ENCODE results near the gene ELOVL6.
"Not testable (repeated sequence)": the region's sequence is repeated elsewhere in the genome, so short reads cannot be mapped to it uniquely, and the experiment has no call there.

The ELOVL6 gene

GRCh38 chr4:110198435-110199416 lies at the start of gene ELOVL6:
Gene ELOVL6 (minus strand): TSS chr4:110198615. CDS start chr4:110198335, 280 bp downstream.
- DNase-seq = peak; percentile 63 to 64

GRCh38 chr4:110248100-110248499 lies 49.7 kb upstream of the ELOVL6 start:
- DNase-seq = no peak

- no peak for DNase-seq
These were observed 49.2 kb upstream of the ELOVL6 start for GRCh38 chr4:110247591-110247990.

GRCh38 chr4:110245577-110245976 lies 47.2 kb upstream of the ELOVL6 start:
- no peak for DNase-seq

- DNase-seq = no peak
These were observed 37.9 kb upstream of the ELOVL6 start for GRCh38 chr4:110236324-110236723.

GRCh38 chr4:110233581-110233980 lies 35.2 kb upstream of the ELOVL6 start:
- not testable (repeated sequence) for DNase-seq

- DNase-seq = no peak
These were observed 33.5 kb upstream of the ELOVL6 start for GRCh38 chr4:110231869-110232268.

GRCh38 chr4:110229266-110229665 lies 30.9 kb upstream of the ELOVL6 start:
- no peak for DNase-seq

- no peak for DNase-seq
These were observed 26.4 kb upstream of the ELOVL6 start for GRCh38 chr4:110224812-110225211.

- DNase-seq = no peak
These were observed 25.7 kb upstream of the ELOVL6 start for GRCh38 chr4:110224142-110224541.

- DNase-seq = not testable (repeated sequence)
These were observed 20.5 kb upstream of the ELOVL6 start for GRCh38 chr4:110218935-110219334.

GRCh38 chr4:110217181-110217580 lies 18.8 kb upstream of the ELOVL6 start:
- DNase-seq = not testable (repeated sequence)

GRCh38 chr4:110216129-110216528 lies 17.7 kb upstream of the ELOVL6 start:
- DNase-seq = no peak

- no peak for DNase-seq
These were observed 13.3 kb upstream of the ELOVL6 start for GRCh38 chr4:110211770-110212061.

- DNase-seq = peak in 1 of 2 experiments; percentile 11
These were observed 12.8 kb upstream of the ELOVL6 start for GRCh38 chr4:110211007-110211769.

- no peak for DNase-seq
These were observed 10.0 kb upstream of the ELOVL6 start for GRCh38 chr4:110208419-110208818.

- DNase-seq = no peak
These were observed 8.8 kb upstream of the ELOVL6 start for GRCh38 chr4:110207233-110207632.

- DNase-seq = no peak
These were observed 3.6 kb upstream of the ELOVL6 start for GRCh38 chr4:110202024-110202423.

GRCh38 chr4:110201502-110201901 lies 3.1 kb upstream of the ELOVL6 start:
- no peak for DNase-seq

GRCh38 chr4:110200689-110201088 lies 2.3 kb upstream of the ELOVL6 start:
- DNase-seq = no peak

GRCh38 chr4:110198049-110198434 lies 373 bp downstream of the ELOVL6 start:
- no peak for DNase-seq

- DNase-seq = peak in 1 of 2 experiments; percentile 8
These were observed 829 bp downstream of the ELOVL6 start for GRCh38 chr4:110197529-110198042.

- DNase-seq = peak in 1 of 2 experiments; percentile 34
These were observed 1.4 kb downstream of the ELOVL6 start for GRCh38 chr4:110196871-110197528.

All from SHP77 (cell line).